Liver (tissue), 9 donors: ENCODE results near the gene STKLD1. TPM values are rescaled to one million over a fixed set of nuclear protein-coding genes. Genes with fewer than 3 reads are reported as not detected.

Experiments used
- DNase-seq: peaks from one replicate; pipeline ENCODE4 v3.0.0-alpha.2; 2017; ENCODE audit warnings: low spot score
- H3K27ac ChIP-seq, 2 donors: one replicate each; pipeline ENCODE4 v1.7.0; 2013; ENCODE audit warnings: inconsistent platforms in 2 of 2, low read length in 2 of 2, control low read depth in 1 of 2, low read depth in 1 of 2, mild to moderate bottlenecking in 1 of 2
- H3K27me3 ChIP-seq, 4 donors: one replicate each; pipeline versions ENCODE4 v1.6.1 to v1.7.0; 2013; ENCODE audit warnings: low read length in 3 of 4, inconsistent platforms in 1 of 4, mild to moderate bottlenecking in 1 of 4, moderate library complexity in 1 of 4; ENCODE audit not compliant: control insufficient read depth in 4 of 4, insufficient read depth in 4 of 4
- H3K36me3 ChIP-seq, 4 donors: one replicate each; pipeline versions ENCODE4 v1.6.1 to v1.7.0; 2013; ENCODE audit warnings: low read length in 3 of 4, mild to moderate bottlenecking in 3 of 4, low read depth in 1 of 4, moderate library complexity in 1 of 4; ENCODE audit not compliant: control insufficient read depth in 4 of 4, insufficient read depth in 3 of 4
- H3K4me1 ChIP-seq, 4 donors: one replicate each; pipeline versions ENCODE4 v1.6.1 to v1.7.0; 2013; ENCODE audit warnings: low read length in 3 of 4, mild to moderate bottlenecking in 3 of 4, moderate library complexity in 1 of 4; ENCODE audit not compliant: control insufficient read depth in 4 of 4, insufficient read depth in 4 of 4
- H3K4me3 ChIP-seq, 3 donors: one replicate each; pipeline versions ENCODE4 v1.6.1 to v1.7.0; 2013; ENCODE audit warnings: low read length in 3 of 3, control low read depth in 1 of 3, low read depth in 1 of 3, mild to moderate bottlenecking in 1 of 3
- H3K9ac ChIP-seq, 2 donors: one replicate each; pipeline ENCODE4 v1.7.0; 2013; ENCODE audit warnings: low read length in 2 of 2, mild to moderate bottlenecking in 2 of 2, moderate library complexity in 2 of 2, control low read depth in 1 of 2, low read depth in 1 of 2
- H3K9me3 ChIP-seq, 4 donors: one replicate each; pipeline versions ENCODE4 v1.6.1 to v1.7.0; 2013; ENCODE audit warnings: low read length in 3 of 4; ENCODE audit not compliant: control insufficient read depth in 4 of 4
- ATF3 ChIP-seq: IDR thresholded peaks from 2 replicates; pipeline ENCODE4 v1.6.1; 2016; ENCODE audit warnings: antibody characterized with exemption
- EGR1 ChIP-seq, 2 donors: IDR thresholded peaks; 2 replicates each; pipeline ENCODE4 v1.6.1; 2016 to 2018; ENCODE audit warnings: antibody characterized with exemption in 2 of 2, low read depth in 2 of 2
- FOXA1 ChIP-seq: IDR thresholded peaks from 2 replicates; pipeline ENCODE4 v1.6.1; 2016; ENCODE audit warnings: antibody characterized with exemption
- FOXA2 ChIP-seq: IDR thresholded peaks from 2 replicates; pipeline ENCODE4 v1.6.1; 2016; ENCODE audit warnings: antibody characterized with exemption
- GABPA ChIP-seq, 2 donors: IDR thresholded peaks in 1 of 2; conservative IDR thresholded peaks in 1 of 2; 2 replicates each; pipeline ENCODE4 v1.6.1; 2016; ENCODE audit warnings: antibody characterized with exemption in 2 of 2, mild to moderate bottlenecking in 1 of 2, moderate library complexity in 1 of 2
- HNF4A ChIP-seq, 2 donors: conservative IDR thresholded peaks; 2 replicates each; pipeline ENCODE4 v1.6.1; 2016; ENCODE audit warnings: antibody characterized with exemption in 2 of 2, mild to moderate bottlenecking in 2 of 2
- HNF4G ChIP-seq: IDR thresholded peaks from 2 replicates; pipeline ENCODE4 v1.6.1; 2016; ENCODE audit warnings: antibody characterized with exemption
- JUND ChIP-seq, 2 donors: IDR thresholded peaks; 2 replicates each; pipeline ENCODE4 v1.6.1; 2016; ENCODE audit warnings: antibody characterized with exemption in 2 of 2
- MAX ChIP-seq: IDR thresholded peaks from 2 replicates; pipeline ENCODE4 v1.6.1; 2016; ENCODE audit warnings: antibody characterized with exemption
- NR2F2 ChIP-seq: IDR thresholded peaks from 2 replicates; pipeline ENCODE4 v1.6.1; 2016; ENCODE audit warnings: antibody characterized with exemption
- RAD21 ChIP-seq, 2 donors: IDR thresholded peaks; 2 replicates each; pipeline ENCODE4 v1.6.1; 2016; ENCODE audit warnings: antibody characterized with exemption in 2 of 2, mild to moderate bottlenecking in 2 of 2
- REST ChIP-seq: IDR thresholded peaks from 2 replicates; pipeline ENCODE4 v1.6.1; 2016; ENCODE audit warnings: antibody characterized with exemption, mild to moderate bottlenecking
- RXRA ChIP-seq, 2 donors: IDR thresholded peaks; 2 replicates each; pipeline ENCODE4 v1.6.1; 2017 to 2018; ENCODE audit warnings: antibody characterized with exemption in 2 of 2, mild to moderate bottlenecking in 1 of 2
- SP1 ChIP-seq: IDR thresholded peaks from 2 replicates; pipeline ENCODE4 v1.6.1; 2018; ENCODE audit warnings: antibody characterized with exemption, mild to moderate bottlenecking
- TAF1 ChIP-seq: conservative IDR thresholded peaks from 2 replicates; pipeline ENCODE4 v1.6.1; 2016; ENCODE audit warnings: antibody characterized with exemption, mild to moderate bottlenecking
- YY1 ChIP-seq: IDR thresholded peaks from 2 replicates; pipeline ENCODE4 v1.6.1; 2016; ENCODE audit warnings: antibody characterized with exemption, mild to moderate bottlenecking
- WGBS: extraction: QIAGEN DNeasy Blood & Tissue Kit; methylation state at CpG from one replicate; pipeline ENCODE4 v1.1.7; 2013; 5-methylcytosine and 5-hydroxymethylcytosine counted together
- polyA plus RNA-seq, 2 donors: library from polyadenylated mRNA; stranded (reverse) in 1 of 2; unstranded in 1 of 2; fragments of 200-250 nt in 1 of 2; fragments of >200 nt in 1 of 2; fragmentation: Nextera tagmentation in 1 of 2; extraction: Ambion mirVana in 1 of 2; gene quantifications; one replicate each; pipeline versions ENCODE4 v1.2.1 to v1.2.3, GENCODE V29; 2013 to 2015
- total RNA-seq, 2 donors: library from RNA; depleted of rRNA; stranded (reverse); fragments of >200 nt; gene quantifications; one replicate each; pipeline ENCODE4 v1.2.3, GENCODE V29; 2014
- TF ChIP-seq, protein P1 (sequence below): fragments of 150-350 bp; IDR thresholded peaks from 2 replicates; pipeline ENCODE4 v1.5.1; 2017; ENCODE audit warnings: improper control_type of control experiment, low read depth, low read length; ENCODE audit not compliant: missing input control
- TF ChIP-seq, protein P2 (sequence below): IDR thresholded peaks from 2 replicates; pipeline ENCODE4 v1.6.1; 2016; ENCODE audit warnings: antibody characterized with exemption
- donor health status: healthy.
- donor health status: healthy.
- donor health status: healthy.
- donor health status: healthy.
- donor health status: healthy.

STKLD1 gene
- total and polyA plus RNA-seq, 4 donors: 0.25 to 0.85 (median 0.33) TPM

- H3K27ac ChIP-seq: no peak overlapping the region
- DNase-seq: no peak
- H3K9ac ChIP-seq: no peak overlapping the region
- H3K27me3 ChIP-seq: no peaks in the 10 kb centered on the region
- H3K36me3 ChIP-seq: no peaks in the 10 kb centered on the region
- no peak overlapping the region for H3K4me3 ChIP-seq
- no peak for TF ChIP-seq FOXA1
- TF ChIP-seq ATF3: no peak
- no peak for TF ChIP-seq REST
- no peak for TF ChIP-seq EGR1 (IDR thresholded peaks at IDR 0.05; ENCODE audit: low read depth in 2 of 2)
- no peak for TF ChIP-seq RXRA (IDR thresholded peaks at IDR 0.05)
- no peak for TF ChIP-seq NR2F2
- TF ChIP-seq, protein P1, sequence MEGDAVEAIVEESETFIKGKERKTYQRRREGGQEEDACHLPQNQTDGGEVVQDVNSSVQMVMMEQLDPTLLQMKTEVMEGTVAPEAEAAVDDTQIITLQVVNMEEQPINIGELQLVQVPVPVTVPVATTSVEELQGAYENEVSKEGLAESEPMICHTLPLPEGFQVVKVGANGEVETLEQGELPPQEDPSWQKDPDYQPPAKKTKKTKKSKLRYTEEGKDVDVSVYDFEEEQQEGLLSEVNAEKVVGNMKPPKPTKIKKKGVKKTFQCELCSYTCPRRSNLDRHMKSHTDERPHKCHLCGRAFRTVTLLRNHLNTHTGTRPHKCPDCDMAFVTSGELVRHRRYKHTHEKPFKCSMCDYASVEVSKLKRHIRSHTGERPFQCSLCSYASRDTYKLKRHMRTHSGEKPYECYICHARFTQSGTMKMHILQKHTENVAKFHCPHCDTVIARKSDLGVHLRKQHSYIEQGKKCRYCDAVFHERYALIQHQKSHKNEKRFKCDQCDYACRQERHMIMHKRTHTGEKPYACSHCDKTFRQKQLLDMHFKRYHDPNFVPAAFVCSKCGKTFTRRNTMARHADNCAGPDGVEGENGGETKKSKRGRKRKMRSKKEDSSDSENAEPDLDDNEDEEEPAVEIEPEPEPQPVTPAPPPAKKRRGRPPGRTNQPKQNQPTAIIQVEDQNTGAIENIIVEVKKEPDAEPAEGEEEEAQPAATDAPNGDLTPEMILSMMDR: no peak
- TF ChIP-seq FOXA2: no peak
- TF ChIP-seq, protein P2, sequence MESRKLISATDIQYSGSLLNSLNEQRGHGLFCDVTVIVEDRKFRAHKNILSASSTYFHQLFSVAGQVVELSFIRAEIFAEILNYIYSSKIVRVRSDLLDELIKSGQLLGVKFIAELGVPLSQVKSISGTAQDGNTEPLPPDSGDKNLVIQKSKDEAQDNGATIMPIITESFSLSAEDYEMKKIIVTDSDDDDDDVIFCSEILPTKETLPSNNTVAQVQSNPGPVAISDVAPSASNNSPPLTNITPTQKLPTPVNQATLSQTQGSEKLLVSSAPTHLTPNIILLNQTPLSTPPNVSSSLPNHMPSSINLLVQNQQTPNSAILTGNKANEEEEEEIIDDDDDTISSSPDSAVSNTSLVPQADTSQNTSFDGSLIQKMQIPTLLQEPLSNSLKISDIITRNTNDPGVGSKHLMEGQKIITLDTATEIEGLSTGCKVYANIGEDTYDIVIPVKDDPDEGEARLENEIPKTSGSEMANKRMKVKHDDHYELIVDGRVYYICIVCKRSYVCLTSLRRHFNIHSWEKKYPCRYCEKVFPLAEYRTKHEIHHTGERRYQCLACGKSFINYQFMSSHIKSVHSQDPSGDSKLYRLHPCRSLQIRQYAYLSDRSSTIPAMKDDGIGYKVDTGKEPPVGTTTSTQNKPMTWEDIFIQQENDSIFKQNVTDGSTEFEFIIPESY: no peak
- TF ChIP-seq TAF1: no peak
- TF ChIP-seq HNF4G: no peak
- TF ChIP-seq YY1: no peak
- 87% methylated on average over 11 of the region's 11 CpGs for WGBS
- H3K4me1 ChIP-seq: peaks cover 3 to 8% (median 5%) of the 10 kb centered on the region in 4 donors
- H3K9me3 ChIP-seq: no peaks in the 10 kb centered on the region
Observed at GRCh38 chr9:133453651-133454050, 77.5 kb downstream of the STKLD1 start.

DNA sequence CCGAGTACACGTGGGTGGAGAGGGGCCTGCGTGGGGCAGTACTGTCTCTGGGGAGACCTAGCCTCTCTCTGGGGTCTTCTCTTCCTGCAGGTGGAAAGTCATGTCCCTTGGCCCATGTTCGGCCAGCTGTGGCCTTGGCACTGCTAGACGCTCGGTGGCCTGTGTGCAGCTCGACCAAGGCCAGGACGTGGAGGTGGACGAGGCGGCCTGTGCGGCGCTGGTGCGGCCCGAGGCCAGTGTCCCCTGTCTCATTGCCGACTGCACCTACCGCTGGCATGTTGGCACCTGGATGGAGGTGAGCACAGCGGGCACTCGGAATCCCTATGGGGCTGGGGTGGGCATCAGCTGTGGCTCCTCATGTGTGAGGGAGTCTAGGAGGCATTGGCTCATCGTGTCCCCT, 78.2 kb downstream of the STKLD1 start:
- Histone ChIP-seq H3K4me3 (no peak overlapping the region), H3K36me3 (no peaks in the 10 kb centered on the region), H3K9me3 (no peaks in the 10 kb centered on the region), H3K27me3 (no peaks in the 10 kb centered on the region), H3K4me1 (peaks cover 3 to 9% (median 5%) of the 10 kb centered on the region in 4 donors), H3K9ac (no peak overlapping the region), H3K27ac (no peak overlapping the region)
- DNase-seq: no peak
- WGBS: 91% methylated on average over 19 of the region's 19 CpGs
- no peak for TF ChIP-seq MAX
- TF ChIP-seq SP1: no peak
- TF ChIP-seq GABPA (IDR thresholded peaks at IDR 0.05 in 1 of 2, conservative IDR thresholded peaks at IDR 0.05 in 1 of 2): no peak
- TF ChIP-seq REST: no peak
- TF ChIP-seq TAF1: no peak
- TF ChIP-seq HNF4G: no peak
- no peak for TF ChIP-seq ATF3
- TF ChIP-seq RXRA (IDR thresholded peaks at IDR 0.05): no peak
- TF ChIP-seq NR2F2: no peak
- no peak for TF ChIP-seq JUND (IDR thresholded peaks at IDR 0.05)
- no peak for TF ChIP-seq YY1
- TF ChIP-seq HNF4A (conservative IDR thresholded peaks at IDR 0.05): no peak
- TF ChIP-seq RAD21 (IDR thresholded peaks at IDR 0.05): no peak
- no peak for TF ChIP-seq FOXA2
- TF ChIP-seq, protein P2: no peak
- no peak for TF ChIP-seq EGR1 (IDR thresholded peaks at IDR 0.05; ENCODE audit: low read depth in 2 of 2)
